Central memory CD8-positive, alpha-beta T cell (primary cell): Measurements from ENCODE around the gene TMCO4.

Source experiments
- ATAC-seq: fragments of 150-1000 bp; cut with Tn5 transposase; replicated peaks from 2 replicates; pipeline ENCODE4 v1.10.0; 2022; ENCODE audit warnings: mild to moderate bottlenecking, moderate FRiP score, moderate number of reproducible peaks; ENCODE audit not compliant: poor library complexity, severe bottlenecking; ENCODE audit errors: extremely low read depth
- DNase-seq, 2 donors: peaks; one replicate each; pipeline ENCODE4 v3.0.0; 2021; ENCODE audit warnings: low spot score in 2 of 2
- H3K27ac Mint-ChIP-seq: one replicate; pipeline ENCODE4 v1.8.0; 2022; ENCODE audit warnings: low read depth, mild to moderate bottlenecking, moderate library complexity, mixed read lengths
- H3K27me3 Mint-ChIP-seq: one replicate; pipeline ENCODE4 v1.8.0; 2022; ENCODE audit warnings: mixed read lengths
- H3K36me3 Mint-ChIP-seq: one replicate; pipeline ENCODE4 v1.8.0; 2022; ENCODE audit warnings: mild to moderate bottlenecking, moderate library complexity, mixed read lengths; ENCODE audit not compliant: insufficient read depth
- H3K4me1 Mint-ChIP-seq: one replicate; pipeline ENCODE4 v1.8.0; 2022; ENCODE audit warnings: mixed read lengths
- H3K4me3 Mint-ChIP-seq: one replicate; pipeline ENCODE4 v1.8.0; 2022; ENCODE audit warnings: mild to moderate bottlenecking, moderate library complexity, mixed read lengths
- H3K9me3 Mint-ChIP-seq: one replicate; pipeline ENCODE4 v1.8.0; 2022; ENCODE audit warnings: mixed read lengths

Gene TMCO4

GRCh38 chr1:19662313-19662712 lies 137.4 kb downstream of the TMCO4 start:
- Mint-ChIP-seq H3K27me3 (no peaks in the 10 kb centered on the region), H3K36me3 (peaks cover 8% of the 10 kb centered on the region), H3K9me3 (no peaks in the 10 kb centered on the region), H3K4me1 (peaks cover 32% of the 10 kb centered on the region), H3K27ac (no peak overlapping the region), H3K4me3 (no peak overlapping the region)
- ATAC-seq (no peak), DNase-seq (no peak)

- H3K27ac Mint-ChIP-seq, result no peak overlapping the region
- peaks cover 27% of the 10 kb centered on the region for H3K4me1 Mint-ChIP-seq
- H3K9me3 Mint-ChIP-seq, result no peaks in the 10 kb centered on the region
- peaks cover 8% of the 10 kb centered on the region for H3K36me3 Mint-ChIP-seq
- no peak overlapping the region for H3K4me3 Mint-ChIP-seq
- DNase-seq, result peak in 1 of 2 donors; percentile 44
- no peaks in the 10 kb centered on the region for H3K27me3 Mint-ChIP-seq
- no peak for ATAC-seq
These were observed 137.9 kb downstream of the TMCO4 start for GRCh38 chr1:19661721-19662228.

DNA sequence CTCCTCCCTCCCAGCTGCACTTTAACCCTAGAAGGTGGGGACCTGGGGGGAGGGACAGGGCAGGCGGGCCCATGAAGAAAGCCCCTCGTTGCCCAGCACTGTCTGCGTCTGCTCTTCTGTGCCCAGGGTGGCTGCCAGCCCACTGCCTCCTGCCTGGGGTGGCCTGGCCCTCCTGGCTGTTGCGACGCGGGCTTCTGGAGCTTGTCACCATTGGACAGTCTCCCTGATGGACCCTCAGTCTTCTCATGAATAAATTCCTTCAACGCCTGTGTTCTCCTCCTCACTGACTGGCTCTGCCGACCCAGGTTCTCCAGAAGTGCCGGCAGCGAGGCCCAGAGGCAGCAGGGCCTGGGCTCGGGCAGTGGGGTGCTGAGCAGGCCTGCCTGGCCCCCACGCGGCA lies 141.5 kb downstream of the TMCO4 start:
- peaks cover 6% of the 10 kb centered on the region for H3K4me1 Mint-ChIP-seq

DNA sequence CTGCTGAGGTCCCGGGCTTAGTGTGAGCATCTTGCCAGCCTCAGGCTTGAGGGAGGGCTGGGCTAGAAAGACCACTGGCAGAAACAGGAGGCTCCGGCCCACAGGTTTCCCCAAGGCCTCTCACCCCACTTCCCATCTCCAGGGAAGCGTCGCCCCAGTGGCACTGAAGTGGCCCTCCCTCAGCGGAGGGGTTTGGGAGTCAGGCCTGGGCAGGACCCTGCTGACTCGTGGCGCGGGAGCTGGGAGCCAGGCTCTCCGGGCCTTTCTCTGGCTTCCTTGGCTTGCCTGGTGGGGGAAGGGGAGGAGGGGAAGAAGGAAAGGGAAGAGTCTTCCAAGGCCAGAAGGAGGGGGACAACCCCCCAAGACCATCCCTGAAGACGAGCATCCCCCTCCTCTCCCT lies 142.2 kb downstream of the TMCO4 start:
- Mint-ChIP-seq H3K27ac (no peak overlapping the region), H3K27me3 (no peaks in the 10 kb centered on the region), H3K36me3 (peaks cover 10% of the 10 kb centered on the region), H3K4me3 (no peak overlapping the region), H3K9me3 (no peaks in the 10 kb centered on the region), H3K4me1 (peaks cover 6% of the 10 kb centered on the region)
- no peak for ATAC-seq
- DNase-seq, result no peak

More for the DNA sequence above, 141.5 kb downstream of the TMCO4 start:
- ATAC-seq, result no peak
- H3K9me3 Mint-ChIP-seq, result no peaks in the 10 kb centered on the region
- peaks cover 10% of the 10 kb centered on the region for H3K36me3 Mint-ChIP-seq
- peak overlapping the region; percentile 44 for H3K27ac Mint-ChIP-seq
- H3K4me3 Mint-ChIP-seq, result no peak overlapping the region
- no peaks in the 10 kb centered on the region for H3K27me3 Mint-ChIP-seq
- no peak for DNase-seq

- Mint-ChIP-seq H3K4me1 (peaks cover 6% of the 10 kb centered on the region), H3K9me3 (no peaks in the 10 kb centered on the region), H3K27me3 (no peaks in the 10 kb centered on the region), H3K27ac (no peak overlapping the region), H3K36me3 (peaks cover 10% of the 10 kb centered on the region), H3K4me3 (no peak overlapping the region)
- ATAC-seq (no peak), DNase-seq (no peak)
These were observed 142.8 kb downstream of the TMCO4 start for GRCh38 chr1:19656780-19657466.

- H3K27me3 Mint-ChIP-seq, result no peaks in the 10 kb centered on the region
- peak overlapping the region; percentile 17 for H3K27ac Mint-ChIP-seq
- peaks cover 10% of the 10 kb centered on the region for H3K36me3 Mint-ChIP-seq
- no peak for DNase-seq
- H3K4me3 Mint-ChIP-seq, result no peak overlapping the region
- ATAC-seq, result no peak
- peaks cover 6% of the 10 kb centered on the region for H3K4me1 Mint-ChIP-seq
- H3K9me3 Mint-ChIP-seq, result no peaks in the 10 kb centered on the region
These were observed 143.5 kb downstream of the TMCO4 start for GRCh38 chr1:19656134-19656779.

GRCh38 chr1:19655718-19656080 lies 144.0 kb downstream of the TMCO4 start:
- ATAC-seq, result no peak
- Mint-ChIP-seq H3K4me3 (no peak overlapping the region), H3K4me1 (peaks cover 6% of the 10 kb centered on the region), H3K27ac (peak overlapping the region; percentile 17), H3K36me3 (peaks cover 10% of the 10 kb centered on the region), H3K9me3 (no peaks in the 10 kb centered on the region), H3K27me3 (no peaks in the 10 kb centered on the region)
- no peak for DNase-seq

GRCh38 chr1:19654886-19655717 lies 144.6 kb downstream of the TMCO4 start:
- Mint-ChIP-seq H3K27me3 (no peaks in the 10 kb centered on the region), H3K4me3 (no peak overlapping the region), H3K36me3 (peaks cover 10% of the 10 kb centered on the region), H3K27ac (no peak overlapping the region), H3K9me3 (no peaks in the 10 kb centered on the region), H3K4me1 (peaks cover 6% of the 10 kb centered on the region)
- no peak for ATAC-seq
- no peak for DNase-seq

GRCh38 chr1:19654386-19654785 lies 145.3 kb downstream of the TMCO4 start:
- Mint-ChIP-seq H3K9me3 (no peaks in the 10 kb centered on the region), H3K36me3 (peaks cover 8% of the 10 kb centered on the region), H3K27ac (no peak overlapping the region), H3K27me3 (no peaks in the 10 kb centered on the region), H3K4me1 (peaks cover under 1% of the 10 kb centered on the region), H3K4me3 (no peak overlapping the region)
- ATAC-seq (no peak), DNase-seq (no peak)

GRCh38 chr1:19651141-19651737 lies 148.5 kb downstream of the TMCO4 start:
- DNase-seq (no peak), ATAC-seq (peak; percentile 45)
- peaks cover 12% of the 10 kb centered on the region for H3K36me3 Mint-ChIP-seq
- no peaks in the 10 kb centered on the region for H3K27me3 Mint-ChIP-seq
- no peak overlapping the region for H3K4me3 Mint-ChIP-seq
- no peaks in the 10 kb centered on the region for H3K9me3 Mint-ChIP-seq
- H3K27ac Mint-ChIP-seq, result no peak overlapping the region
- peaks cover 8% of the 10 kb centered on the region for H3K4me1 Mint-ChIP-seq

DNA sequence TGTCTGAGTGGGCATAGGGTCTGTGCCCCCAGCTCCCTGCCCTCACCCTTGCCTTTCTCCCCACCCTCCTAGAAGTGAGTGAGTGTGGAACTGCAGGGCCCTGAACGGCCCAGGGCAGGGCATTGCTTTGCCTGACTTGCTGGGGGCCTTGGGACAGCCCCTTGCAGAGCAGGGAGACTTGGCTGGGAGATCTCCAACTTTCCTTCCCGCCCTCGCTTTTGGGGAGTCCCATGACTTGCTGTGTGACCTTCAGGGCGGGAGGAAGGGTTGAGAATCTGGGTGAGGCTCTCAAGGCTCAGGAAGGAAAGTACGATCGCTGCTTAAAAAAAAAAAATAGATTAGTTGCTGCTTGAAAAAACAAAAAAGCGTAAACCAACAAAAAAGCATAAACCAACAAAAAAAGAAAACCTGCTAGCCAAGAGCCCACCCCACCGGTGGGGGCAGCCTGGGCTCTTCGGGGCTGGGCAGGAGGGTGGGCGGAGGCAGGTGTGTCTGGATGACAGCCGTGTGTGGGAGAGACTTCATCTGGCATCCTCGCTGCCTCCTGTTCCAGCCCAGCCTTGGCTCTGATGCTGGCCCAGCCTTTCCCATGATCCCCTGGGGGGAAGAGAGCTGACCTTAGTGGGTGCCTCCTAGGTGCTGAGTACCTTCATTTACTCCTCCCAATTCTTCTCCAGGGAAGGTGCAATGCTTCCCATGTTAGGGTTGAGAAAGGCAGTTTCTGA lies 149.1 kb downstream of the TMCO4 start:
- DNase-seq (no peak), ATAC-seq (no peak)
- Mint-ChIP-seq H3K36me3 (peaks cover 9% of the 10 kb centered on the region), H3K9me3 (no peaks in the 10 kb centered on the region), H3K4me3 (no peak overlapping the region), H3K27me3 (no peaks in the 10 kb centered on the region), H3K27ac (no peak overlapping the region), H3K4me1 (peaks cover 8% of the 10 kb centered on the region)

- peaks cover 14% of the 10 kb centered on the region for H3K4me1 Mint-ChIP-seq
- ATAC-seq, result no peak
- no peak overlapping the region for H3K27ac Mint-ChIP-seq
- H3K27me3 Mint-ChIP-seq, result peaks cover 10% of the 10 kb centered on the region
- no peak for DNase-seq
- peaks cover 11% of the 10 kb centered on the region for H3K36me3 Mint-ChIP-seq
- H3K9me3 Mint-ChIP-seq, result no peaks in the 10 kb centered on the region
- no peak overlapping the region for H3K4me3 Mint-ChIP-seq
These were observed 151.0 kb downstream of the TMCO4 start for GRCh38 chr1:19648689-19649088.
